HG03045 (cell line): ENCODE data around the gene EIF2S2.
A peak's percentile ranks its signal among the peaks of the same experiment; 100 is the strongest.

Experiments used
- ATAC-seq: cut with Tn5 transposase; IDR thresholded peaks from one replicate; pipeline ENCODE4 v1.9.1; 2021; ENCODE audit warnings: mild to moderate bottlenecking, moderate library complexity; ENCODE audit not compliant: unreplicated experiment

EIF2S2 gene

DNA sequence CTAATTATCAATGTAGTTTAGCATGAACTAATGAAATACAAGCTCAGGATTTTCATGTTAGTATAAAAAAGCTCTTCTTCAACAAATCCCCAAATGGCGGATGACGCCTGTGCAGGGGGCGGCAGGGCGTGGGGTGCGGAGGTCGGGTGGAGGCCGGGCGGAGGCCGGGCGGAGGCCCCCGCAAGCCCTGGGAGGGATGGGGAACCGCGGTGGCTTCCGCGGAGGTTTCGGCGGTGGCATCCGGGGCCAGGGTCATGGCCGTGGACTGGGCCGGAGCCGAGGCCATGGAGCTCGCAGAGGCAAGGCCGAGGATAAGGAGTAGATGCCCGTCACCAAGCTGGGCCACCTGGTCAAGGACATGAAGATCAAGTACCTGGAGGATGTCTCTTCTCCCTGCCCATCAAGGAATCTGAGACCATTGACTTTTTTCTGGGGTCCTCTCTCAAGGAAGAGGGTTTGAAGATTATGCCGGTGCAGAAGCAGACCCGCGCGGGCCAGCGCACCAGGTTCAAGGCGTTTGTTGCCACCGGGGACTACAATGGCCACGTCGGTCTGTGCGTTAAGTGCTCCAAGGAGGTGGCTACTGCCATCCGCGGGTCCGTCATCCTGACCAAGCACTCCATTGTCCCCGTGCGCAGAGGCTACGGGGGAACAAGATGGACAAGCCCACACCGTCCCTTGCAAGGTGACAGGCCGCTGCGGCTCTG, 10.4 kb upstream of the EIF2S2 start:
- ATAC-seq: no peak

DNA sequence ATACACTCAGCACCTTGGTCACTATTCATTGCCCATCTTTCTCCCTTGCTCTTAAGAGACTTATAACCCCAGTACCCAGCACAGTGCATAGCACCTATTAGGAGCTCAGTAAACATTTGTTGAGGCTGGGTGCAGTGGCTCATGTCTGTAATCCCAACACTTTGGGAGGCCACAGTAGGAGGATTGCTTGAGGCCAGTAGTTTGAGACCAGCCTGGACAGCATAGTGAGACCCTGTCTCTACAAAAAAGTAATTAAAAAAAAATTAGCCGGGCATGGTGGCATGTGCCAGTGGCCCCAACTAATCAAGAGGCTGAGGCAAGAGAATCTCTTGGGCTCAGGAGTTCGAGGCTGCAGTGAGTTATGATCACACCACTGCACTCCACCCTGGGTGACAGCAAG, 8.2 kb upstream of the EIF2S2 start:
- ATAC-seq: no peak

DNA sequence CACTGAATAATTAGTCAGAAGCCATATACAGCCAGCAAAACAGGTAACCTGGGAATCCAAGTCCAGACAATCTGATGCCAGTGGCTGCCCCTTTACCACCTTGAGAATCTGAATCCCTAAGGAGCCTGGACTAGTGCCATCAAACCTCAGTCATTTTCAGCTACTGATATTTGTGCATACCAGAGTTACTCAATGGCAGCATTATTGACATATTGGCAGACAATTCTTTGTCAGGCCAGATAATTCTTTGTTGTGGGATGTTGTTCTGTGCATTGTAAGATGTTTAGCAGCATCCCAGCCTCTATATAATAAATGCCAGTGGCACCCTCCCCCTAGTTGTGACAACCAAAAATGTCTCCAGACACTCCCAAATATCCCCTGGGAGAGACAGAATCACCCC, 3.2 kb upstream of the EIF2S2 start:
- no peak for ATAC-seq

DNA sequence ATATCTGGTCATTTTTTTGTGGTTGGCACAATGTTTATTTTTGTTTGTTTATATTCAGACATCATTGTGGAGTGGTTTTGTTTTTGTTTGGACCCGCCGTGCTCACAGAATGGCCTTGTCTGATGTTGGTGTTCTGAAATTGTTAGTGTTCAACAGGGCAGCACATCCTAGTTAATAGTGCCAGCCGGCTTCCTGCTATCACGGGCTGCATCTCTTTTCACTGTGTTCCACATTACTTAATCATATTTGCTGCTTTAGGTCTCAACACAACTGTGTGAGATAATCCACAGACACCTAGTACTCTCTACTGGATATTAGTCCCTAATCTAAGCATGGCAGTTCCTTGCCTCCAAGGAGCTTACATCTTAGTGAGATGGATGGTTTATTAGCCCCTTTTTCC, 2.8 kb upstream of the EIF2S2 start:
- no peak for ATAC-seq

DNA sequence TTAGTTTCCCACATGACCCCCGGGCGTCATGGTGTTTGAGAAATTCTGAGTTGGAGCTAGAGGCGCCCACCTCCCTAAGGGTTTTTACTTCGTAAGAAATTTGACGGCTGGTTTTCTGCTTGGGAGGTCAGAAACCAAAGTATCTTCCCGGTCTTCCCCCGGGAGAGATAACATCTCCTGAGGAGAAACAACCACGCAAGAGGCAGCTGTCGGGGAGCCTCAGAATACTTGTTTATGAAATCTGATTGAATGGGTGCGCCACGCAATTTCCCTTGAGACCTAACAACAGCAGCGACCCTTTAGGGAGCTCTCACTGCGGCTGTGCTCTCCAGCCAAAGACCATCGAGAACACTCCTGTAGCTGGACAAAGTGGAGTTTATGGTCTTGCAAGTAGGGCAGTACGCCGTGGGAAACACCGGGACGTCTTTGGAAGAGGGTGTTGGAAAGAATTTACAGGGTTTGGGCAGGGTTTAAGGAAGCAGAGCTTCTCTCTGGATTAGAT, 608 bp upstream of the EIF2S2 start:
- ATAC-seq: peak; percentile 25

DNA sequence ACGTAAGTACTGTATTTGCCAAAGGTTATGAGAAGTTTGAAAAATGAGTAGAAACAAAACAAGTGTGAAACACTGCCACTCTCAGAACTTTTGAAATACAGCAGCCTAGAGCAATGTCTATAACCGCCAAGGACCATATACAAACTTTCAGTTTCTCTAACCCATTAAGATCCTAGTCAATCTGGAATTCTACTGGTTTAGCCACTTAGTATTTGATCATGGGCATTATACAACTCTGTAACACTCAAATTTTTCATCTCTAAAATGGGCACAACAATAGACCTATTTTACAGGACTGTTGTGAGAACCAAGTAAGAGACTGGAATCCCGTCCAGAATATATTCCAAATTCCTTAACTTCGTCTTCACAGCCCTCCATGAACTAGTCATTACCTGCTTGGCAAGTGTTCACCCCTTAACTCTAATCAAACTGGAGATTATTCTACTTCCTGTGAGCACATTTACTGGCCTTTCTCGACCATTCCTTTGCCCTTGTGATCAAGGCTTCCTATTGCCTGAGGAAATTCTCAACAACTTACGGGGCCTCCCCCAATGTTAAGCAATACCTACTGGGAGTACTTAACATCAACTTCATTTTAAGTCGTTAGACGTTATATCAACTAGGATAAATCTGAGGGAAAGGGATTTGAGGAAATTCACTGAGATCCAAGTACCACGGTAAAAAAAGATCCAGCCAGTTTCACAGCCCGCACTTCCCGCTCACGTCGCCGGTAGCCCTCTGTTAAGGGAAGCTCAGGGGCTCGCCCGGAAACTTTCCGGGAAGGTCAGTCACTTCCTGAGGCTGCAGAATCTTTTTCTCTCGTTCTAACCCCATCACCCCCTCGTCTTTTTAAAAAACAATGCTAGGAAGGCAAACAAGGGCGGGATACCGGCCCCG, 1.1 kb downstream of the EIF2S2 start:
- ATAC-seq: no peak

DNA sequence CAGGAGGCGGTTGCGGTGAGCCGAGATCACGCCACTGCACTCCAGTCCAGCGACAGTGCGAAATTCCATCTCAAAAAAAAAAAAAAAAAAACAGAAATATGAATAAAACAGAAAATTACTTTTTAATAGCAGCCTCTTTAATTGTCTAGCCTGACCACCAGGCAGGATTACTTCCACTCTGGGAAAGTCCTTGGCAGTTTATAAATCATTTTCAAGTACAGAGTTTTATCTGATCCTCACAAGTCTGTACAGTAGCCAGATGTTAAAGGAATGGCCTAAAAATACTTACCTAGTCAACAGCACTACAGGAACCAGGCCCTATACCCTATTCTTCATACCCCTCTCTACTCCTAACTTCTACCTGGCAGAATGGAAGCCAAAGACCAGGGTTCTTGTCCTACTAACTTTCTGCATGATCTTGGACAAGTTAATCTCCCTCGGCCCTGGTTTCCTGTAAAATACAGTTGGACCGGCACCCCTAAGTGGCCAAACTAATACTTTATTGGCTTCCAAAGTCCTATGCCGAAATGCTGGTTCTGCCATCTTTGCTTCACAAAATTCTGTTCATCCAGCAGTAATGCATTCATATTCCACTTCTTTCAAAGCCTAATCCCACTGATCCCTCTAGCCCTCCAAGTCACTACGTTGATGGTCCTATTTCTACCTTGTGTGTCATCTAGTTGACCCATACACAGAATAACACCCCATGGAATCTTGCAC, 1.9 kb downstream of the EIF2S2 start:
- no peak for ATAC-seq

DNA sequence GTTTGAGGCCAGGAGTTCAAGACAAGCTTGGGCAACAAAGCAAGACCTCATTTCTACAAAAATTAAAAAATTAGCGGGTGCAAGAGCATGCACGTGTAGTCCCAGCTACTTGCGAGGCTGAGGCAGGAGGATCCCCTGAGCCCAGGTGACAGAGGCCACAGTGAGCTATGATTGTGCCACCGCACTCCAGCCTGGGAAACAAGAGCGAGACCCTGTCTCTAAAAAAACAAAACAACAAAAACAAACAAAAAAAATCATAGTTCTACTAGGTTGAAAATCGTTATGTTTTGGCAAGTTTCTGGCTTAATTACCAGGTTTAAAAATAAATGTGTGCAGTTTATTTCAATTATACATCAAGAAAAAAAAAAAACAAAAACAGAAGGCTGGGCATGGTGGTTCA, 2.6 kb downstream of the EIF2S2 start:
- ATAC-seq: no peak

DNA sequence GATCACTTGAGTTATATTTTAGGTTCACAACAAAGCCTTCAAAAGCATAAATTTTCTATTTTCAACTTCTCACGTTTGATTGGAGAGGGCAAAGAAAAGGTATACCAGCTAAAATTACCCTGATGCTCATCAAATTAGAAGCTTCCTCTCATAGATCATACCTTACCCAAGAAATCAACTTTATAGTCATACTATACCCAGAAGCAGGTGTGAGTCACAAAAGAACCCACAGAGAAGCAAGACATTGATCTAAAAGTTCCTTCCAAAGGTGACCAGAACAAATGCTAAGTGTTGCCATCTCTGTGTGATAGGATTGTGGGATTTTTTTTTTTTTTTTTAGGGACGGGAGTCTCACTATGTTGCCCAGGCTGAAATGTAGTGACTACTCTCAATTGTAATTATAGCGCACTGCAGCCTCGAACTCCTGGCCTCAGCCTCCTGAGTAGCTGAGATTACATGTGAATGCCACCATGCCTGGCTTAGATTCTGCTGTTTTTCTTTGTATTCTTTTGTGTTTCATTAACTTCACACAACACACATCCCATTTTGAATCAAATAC, 3.3 kb downstream of the EIF2S2 start:
- no peak for ATAC-seq

DNA sequence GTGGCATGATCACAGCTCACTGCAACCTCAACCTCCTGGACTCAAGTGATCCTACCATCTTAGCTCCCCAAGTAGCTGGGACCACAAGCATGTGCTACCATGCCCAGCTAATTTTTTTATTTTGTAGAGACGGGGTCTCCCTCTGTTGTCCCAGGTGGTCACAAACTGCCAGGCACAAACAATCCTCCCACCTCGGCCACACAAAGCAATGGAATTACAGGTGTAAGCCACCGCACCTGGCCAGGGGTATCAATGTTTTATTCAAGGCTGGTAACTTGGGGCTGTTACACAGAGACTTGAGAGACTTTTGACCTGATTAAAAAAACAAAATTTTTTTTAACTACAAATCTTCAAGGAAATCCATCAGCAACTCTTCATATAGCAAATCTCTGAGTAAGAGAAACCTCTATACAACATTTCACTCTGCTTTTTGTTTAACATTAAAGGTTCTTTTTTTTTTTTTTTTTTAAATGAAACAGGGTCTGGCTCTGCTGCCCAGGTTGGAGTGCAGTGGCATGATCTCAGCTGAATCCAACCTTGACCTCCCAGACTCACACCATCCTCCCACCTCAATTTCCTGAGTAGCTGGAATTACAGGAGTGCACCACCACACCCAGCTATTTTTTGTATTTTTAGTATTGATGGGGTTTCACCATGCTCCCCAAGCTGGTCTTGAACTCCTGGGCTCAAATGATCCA, 5.9 kb downstream of the EIF2S2 start:
- ATAC-seq: no peak

DNA sequence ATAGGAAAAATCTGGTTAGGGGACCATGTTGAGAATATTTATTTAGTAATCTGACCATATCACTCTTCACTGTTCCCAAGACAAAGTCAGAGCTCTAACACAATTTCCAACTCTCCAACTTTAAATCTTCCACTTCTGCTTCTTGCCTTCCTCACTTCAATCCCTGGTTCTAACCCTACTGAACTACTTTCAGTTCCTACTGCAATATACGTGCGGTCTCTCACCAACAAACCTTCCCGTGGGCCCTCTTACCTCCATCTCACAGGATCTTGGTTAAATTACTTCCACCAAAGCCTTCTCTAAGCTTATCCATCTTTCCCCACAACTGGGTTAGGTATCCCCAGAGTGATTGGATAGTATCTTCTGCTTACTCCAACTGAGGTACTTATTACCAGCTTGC, 8.0 kb downstream of the EIF2S2 start:
- no peak for ATAC-seq

DNA sequence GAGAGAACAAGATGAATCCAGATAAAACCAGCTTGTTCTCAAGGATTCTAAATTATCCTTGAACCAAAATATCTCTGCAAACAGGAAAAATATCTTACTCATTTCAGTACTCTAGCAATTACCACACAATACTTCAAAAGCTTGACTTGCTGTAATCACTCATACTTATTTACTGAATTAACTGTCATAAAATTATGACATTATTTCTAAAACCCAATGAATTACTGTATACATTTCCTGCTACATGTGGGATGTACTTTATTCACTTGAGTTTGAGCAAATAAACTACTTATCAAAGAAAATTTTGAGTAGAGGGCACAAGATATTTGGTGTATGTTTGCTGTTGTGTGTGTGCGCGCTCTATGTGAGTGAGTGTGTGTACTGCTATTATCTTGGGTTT, 9.7 kb downstream of the EIF2S2 start:
- ATAC-seq: no peak

DNA sequence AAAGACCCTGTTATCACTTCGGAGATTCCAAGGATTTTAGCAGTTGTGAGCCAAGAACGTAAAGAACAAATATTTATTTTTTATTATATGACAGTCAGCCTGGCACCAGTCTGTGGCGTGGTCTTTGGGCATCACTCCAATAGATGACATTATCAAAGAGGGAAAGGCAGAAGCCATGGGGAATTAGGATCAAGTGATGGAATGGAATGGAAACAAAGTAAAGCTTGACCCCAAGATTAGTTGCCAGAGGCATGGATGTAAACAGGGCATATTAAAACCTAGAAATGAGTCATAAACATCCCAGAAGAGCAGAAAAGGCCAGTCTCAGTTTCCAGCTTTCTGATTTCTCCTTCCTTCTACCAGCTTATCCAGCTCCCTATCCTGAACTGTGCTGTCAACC, 11.5 kb downstream of the EIF2S2 start:
- no peak for ATAC-seq

DNA sequence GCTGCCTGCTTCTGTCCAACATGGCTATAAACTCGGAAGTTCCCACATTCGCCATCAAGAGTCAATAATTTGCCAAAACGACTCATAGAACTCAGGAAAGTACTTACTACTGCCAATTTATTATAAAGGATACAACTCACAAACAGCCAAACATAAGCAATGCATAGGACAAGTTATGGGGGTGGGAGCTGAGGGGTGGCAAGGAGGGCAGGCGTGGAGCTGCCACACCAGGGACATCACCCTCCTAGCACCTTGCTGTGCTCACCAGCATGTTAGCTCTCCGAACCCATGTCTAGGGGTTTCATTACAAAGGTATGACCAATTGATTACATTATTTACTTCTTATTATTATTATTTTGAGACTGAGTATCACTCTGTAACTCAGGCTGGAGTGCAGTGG, 12.4 kb downstream of the EIF2S2 start:
- ATAC-seq: no peak

DNA sequence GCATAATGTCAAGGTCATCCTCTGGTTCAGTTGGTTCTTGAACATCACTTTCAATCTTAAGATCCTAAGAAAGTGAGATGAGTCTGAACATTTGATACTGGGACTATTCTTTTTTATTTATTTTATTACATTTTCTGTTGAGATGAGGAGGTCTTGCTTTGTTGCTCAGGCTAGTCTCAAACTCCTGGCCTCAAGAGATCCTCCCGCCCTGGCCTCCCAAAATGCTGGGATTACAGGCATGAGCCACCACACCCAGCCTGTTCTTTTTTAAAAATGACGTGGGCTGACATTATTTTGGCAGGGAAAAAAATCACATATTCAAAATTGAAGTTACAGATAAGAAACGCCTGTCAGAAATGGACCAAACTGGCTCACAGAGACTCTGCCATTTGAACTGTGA, 13.5 kb downstream of the EIF2S2 start:
- ATAC-seq: no peak

DNA sequence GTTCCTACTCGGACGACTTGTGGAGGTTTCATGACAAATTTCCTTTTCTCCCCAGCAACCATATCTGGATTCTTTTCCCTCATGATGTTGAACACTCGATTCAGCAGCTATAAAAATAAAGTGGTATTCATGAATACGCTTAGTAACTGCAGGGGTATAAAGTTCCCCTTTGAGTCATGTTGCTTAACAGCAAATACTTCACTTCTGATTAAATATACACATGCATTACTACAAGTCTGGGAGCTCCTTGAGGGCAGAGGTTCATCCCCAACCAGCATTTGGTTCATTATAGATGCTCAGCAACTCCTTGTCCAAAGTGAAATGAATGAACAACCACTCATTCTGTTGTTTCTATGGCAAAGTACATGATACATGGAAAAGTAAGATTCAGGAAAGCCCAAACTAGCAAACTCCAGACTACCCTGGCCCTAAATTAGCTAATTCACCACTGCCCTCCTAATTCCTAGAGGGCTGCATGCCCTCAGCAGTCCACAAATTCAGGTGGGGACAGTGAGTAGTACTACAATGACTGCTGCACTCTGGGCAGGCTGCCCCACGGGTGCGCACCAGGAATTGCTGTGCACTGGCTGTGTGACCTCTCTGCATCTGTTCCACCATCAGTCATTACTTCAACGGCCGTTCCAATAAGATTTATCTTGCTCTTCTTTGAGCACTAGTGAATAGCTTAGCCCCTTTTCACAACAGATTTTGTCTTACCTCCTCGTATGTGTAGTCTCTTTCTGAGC, 15.2 kb downstream of the EIF2S2 start:
- ATAC-seq: no peak

DNA sequence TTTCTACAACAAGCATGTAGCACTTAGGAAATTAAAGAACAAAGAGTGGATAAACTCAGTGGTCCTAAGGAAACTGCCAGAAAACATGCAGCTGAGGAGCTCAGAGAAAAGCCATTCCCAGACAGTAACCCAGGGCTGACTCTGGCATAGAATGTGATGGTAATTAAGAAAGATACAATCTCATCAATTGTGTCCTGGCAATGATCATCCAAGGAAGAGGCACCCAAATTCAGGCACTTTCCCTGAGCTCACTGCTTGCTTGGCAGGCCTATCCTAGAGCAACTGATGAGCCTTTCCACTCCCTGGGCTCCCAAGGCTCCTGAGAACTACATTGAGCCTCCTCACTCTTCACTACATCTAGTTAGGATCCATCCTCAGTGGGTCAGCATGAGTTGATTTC, 16.2 kb downstream of the EIF2S2 start:
- no peak for ATAC-seq

DNA sequence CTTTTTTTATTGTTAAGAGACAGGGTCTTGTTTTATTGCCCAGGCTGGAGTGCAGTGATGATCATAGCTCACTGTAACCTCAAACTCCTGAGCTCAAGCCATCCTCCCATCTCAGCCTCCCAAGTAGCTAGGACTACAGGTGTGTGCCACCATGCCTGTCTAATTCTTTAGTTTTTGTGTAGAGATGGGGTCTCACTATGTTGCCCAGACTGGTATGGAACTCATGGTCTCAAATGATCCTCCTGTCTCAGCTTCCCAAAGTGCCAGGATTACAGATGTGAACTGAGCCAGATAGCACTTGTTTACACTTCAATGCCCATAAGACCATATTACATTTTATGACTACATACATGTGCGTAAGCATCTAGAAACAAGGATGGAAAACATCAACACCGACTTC, 18.1 kb downstream of the EIF2S2 start:
- ATAC-seq: no peak

DNA sequence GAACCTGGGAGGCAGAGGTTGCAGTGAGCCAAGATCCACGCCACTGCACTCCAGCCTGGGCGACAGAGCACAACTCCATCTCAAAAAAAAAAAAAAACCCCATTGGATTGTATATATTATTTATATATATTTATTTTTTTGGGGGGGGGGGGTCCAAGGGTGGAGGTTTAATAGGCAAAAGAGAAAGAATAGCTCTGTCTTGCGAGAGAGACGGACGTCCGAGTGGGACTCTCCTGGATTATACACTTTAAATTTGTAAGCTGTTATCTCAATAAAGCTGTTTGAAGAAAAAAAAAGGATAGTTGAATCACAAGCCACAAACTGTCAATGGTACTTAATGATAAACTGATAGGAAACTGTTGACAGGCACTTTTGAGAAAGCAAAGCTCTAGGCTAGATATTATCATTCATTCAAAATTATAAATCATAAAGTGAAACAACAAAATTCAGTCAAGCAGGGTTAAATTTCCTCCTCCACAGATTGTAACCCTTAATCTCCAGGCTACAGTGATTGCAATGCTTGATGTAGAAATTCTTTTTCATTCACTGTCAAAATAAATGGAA, 20.3 kb downstream of the EIF2S2 start:
- ATAC-seq: no peak

DNA sequence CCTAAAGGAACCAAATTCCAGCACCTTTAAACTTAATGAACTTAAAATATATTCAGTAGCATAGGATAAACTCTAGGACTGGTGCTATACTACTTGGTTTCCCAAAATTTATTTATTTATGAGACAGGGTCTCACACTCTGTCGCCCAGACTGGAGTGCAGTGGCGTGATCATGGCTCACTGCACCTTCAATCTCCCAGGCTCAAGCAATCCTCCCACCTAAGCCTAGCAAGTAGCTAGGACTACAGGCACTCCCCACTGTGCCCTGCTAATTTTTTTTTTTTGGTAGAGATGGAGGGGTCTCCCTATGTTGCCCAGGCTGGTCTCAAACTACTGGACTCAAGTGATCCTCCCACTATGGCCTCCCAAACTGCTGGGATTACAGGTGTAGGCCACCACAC, 21.4 kb downstream of the EIF2S2 start:
- ATAC-seq: no peak
